Smooth muscle cell (in vitro differentiated cells): ENCODE results near the gene TMSB15B. TPM values are rescaled to one million over a fixed set of nuclear protein-coding genes. Genes with fewer than 3 reads are reported as not detected.
"Not testable (repeated sequence)": the region's sequence is repeated elsewhere in the genome, so short reads cannot be mapped to it uniquely, and the experiment has no call there.

ENCODE experiments used
- DNase-seq: peaks from one replicate; lab custom pipeline; 2025; ENCODE audit not compliant: unreplicated experiment; lab: John Stamatoyannopoulos, UW
- H2AFZ ChIP-seq: fragments of 200-600 bp; sonication (generic); 2 replicates; pipeline ENCODE4 v1.6.0; 2016; ENCODE audit warnings: antibody characterized with exemption, low read depth, mild to moderate bottlenecking
- H3F3A ChIP-seq: fragments of 200-600 bp; sonication (generic); 2 replicates; pipeline ENCODE4 v1.6.0; 2017; ENCODE audit warnings: antibody characterized with exemption, low read depth
- H3K27ac ChIP-seq: fragments of 200-600 bp; sonication (generic); 2 replicates; pipeline ENCODE4 v1.5.1; 2016; ENCODE audit warnings: low read depth, mild to moderate bottlenecking
- H3K27me3 ChIP-seq: fragments of 200-600 bp; sonication (generic); 2 replicates; pipeline ENCODE4 v1.6.1; 2016; ENCODE audit warnings: low read depth, mild to moderate bottlenecking
- H3K36me3 ChIP-seq: fragments of 200-600 bp; sonication (generic); 2 replicates; pipeline ENCODE4 v1.5.1; 2016; ENCODE audit warnings: low read depth
- H3K4me1 ChIP-seq: fragments of 200-600 bp; sonication (generic); 2 replicates; pipeline ENCODE4 v1.5.1; 2016; ENCODE audit warnings: low read depth
- H3K4me2 ChIP-seq: fragments of 200-600 bp; sonication (generic); 2 replicates; pipeline ENCODE4 v1.6.0; 2016; ENCODE audit warnings: mild to moderate bottlenecking
- H3K4me3 ChIP-seq: fragments of 200-600 bp; sonication (generic); 2 replicates; pipeline ENCODE4 v1.5.1; 2016; ENCODE audit warnings: mild to moderate bottlenecking
- H3K79me2 ChIP-seq: fragments of 200-600 bp; sonication (generic); 2 replicates; pipeline ENCODE4 v1.6.0; 2016; ENCODE audit warnings: low read depth, mild to moderate bottlenecking
- H3K9ac ChIP-seq: fragments of 200-600 bp; sonication (generic); 2 replicates; pipeline ENCODE4 v1.6.0; 2016; ENCODE audit warnings: low read depth
- H3K9me3 ChIP-seq: fragments of 200-600 bp; sonication (generic); replicated peaks from 2 replicates; pipeline ENCODE4 v1.5.1; 2016; ENCODE audit warnings: low read depth
- H4K20me1 ChIP-seq: fragments of 200-600 bp; sonication (generic); 2 replicates; pipeline ENCODE4 v1.6.0; 2016; ENCODE audit warnings: low read depth
- CTCF ChIP-seq: fragments of 200-600 bp; sonication (generic); IDR thresholded peaks from 2 replicates; pipeline ENCODE4 v1.5.1; 2017; ENCODE audit warnings: borderline replicate concordance, mild to moderate bottlenecking, antibody characterized with exemption; ENCODE audit not compliant: insufficient read depth, poor library complexity, severe bottlenecking
- WGBS: methylation state at CpG from one replicate; pipeline ENCODE4 v1.1.7; 2016; ENCODE audit warnings: low lambda C conversion rate; 5-methylcytosine and 5-hydroxymethylcytosine counted together
- polyA plus RNA-seq: library from polyadenylated mRNA; unstranded; fragments of >200 nt; fragmentation: Nextera tagmentation; extraction: Ambion mirVana; gene quantifications from 2 replicates; pipeline ENCODE4 v1.2.1, GENCODE V29; 2016
- total RNA-seq: library from RNA; depleted of rRNA; stranded (reverse); fragments of >200 nt; gene quantifications from 2 replicates; pipeline ENCODE4 v1.2.3, GENCODE V29; 2014

Gene TMSB15B
- total and polyA plus RNA-seq, 2 experiments from 2014 or later = 3.8 to 19.2 TPM

- H3K4me2 ChIP-seq = no peak overlapping the region
- no peak overlapping the region for H3K4me3 ChIP-seq
- no peaks in the 10 kb centered on the region for H3K27me3 ChIP-seq
- no peak overlapping the region for H3K9ac ChIP-seq
- H3F3A ChIP-seq = no peaks in the 10 kb centered on the region
- H3K9me3 ChIP-seq = no peaks in the 10 kb centered on the region
- no peaks in the 10 kb centered on the region for H4K20me1 ChIP-seq
- no peaks in the 10 kb centered on the region for H3K36me3 ChIP-seq
- 70% methylated on average over 4 of the region's 4 CpGs for WGBS
- no peak for TF ChIP-seq CTCF
- no peaks in the 10 kb centered on the region for H3K79me2 ChIP-seq
- no peaks in the 10 kb centered on the region for H3K4me1 ChIP-seq
- no peak overlapping the region for H3K27ac ChIP-seq
- no peak overlapping the region for H2AFZ ChIP-seq
- DNase-seq = no peak
Measured at GRCh38 chrX:103932133-103932532, 30.3 kb upstream of the TMSB15B start.

- not testable (repeated sequence) for H3K27ac ChIP-seq, H2AFZ ChIP-seq, H3K9me3 ChIP-seq, H3K36me3 ChIP-seq, H4K20me1 ChIP-seq, H3K79me2 ChIP-seq, H3K9ac ChIP-seq, H3K4me1 ChIP-seq, H3K4me3 ChIP-seq, H3K4me2 ChIP-seq, H3F3A ChIP-seq, DNase-seq, H3K27me3 ChIP-seq
- WGBS = 73% methylated on average over 6 of the region's 6 CpGs
Measured at GRCh38 chrX:103940257-103940656, 22.2 kb upstream of the TMSB15B start.

- no peaks in the 10 kb centered on the region for H3K9me3 ChIP-seq
- H3K36me3 ChIP-seq = no peaks in the 10 kb centered on the region
- H3K4me2 ChIP-seq = no peak overlapping the region
- no peaks in the 10 kb centered on the region for H4K20me1 ChIP-seq
- H2AFZ ChIP-seq = no peak overlapping the region
- no peaks in the 10 kb centered on the region for H3K4me1 ChIP-seq
- no peak overlapping the region for H3K27ac ChIP-seq
- WGBS = 31% methylated on average over 3 of the region's 3 CpGs
- H3K79me2 ChIP-seq = no peaks in the 10 kb centered on the region
- H3K4me3 ChIP-seq = no peak overlapping the region
- H3F3A ChIP-seq = no peaks in the 10 kb centered on the region
- no peak overlapping the region for H3K9ac ChIP-seq
- TF ChIP-seq CTCF = peak; percentile 29
- no peak for DNase-seq
- H3K27me3 ChIP-seq = no peaks in the 10 kb centered on the region
Measured at GRCh38 chrX:103941201-103941975, 21.0 kb upstream of the TMSB15B start.

GRCh38 chrX:103949506-103949905, 12.9 kb upstream of the TMSB15B start:
- WGBS = 50% methylated on average over 1 of the region's 1 CpG
- no peak for DNase-seq

More at GRCh38 chrX:103949506-103949905, 12.9 kb upstream of the TMSB15B start:
- no peaks in the 10 kb centered on the region for H4K20me1 ChIP-seq
- no peaks in the 10 kb centered on the region for H3K9me3 ChIP-seq
- no peak overlapping the region for H3K4me3 ChIP-seq
- no peak overlapping the region for H3K27ac ChIP-seq
- H3K4me2 ChIP-seq = no peak overlapping the region
- H3K79me2 ChIP-seq = no peaks in the 10 kb centered on the region
- no peak overlapping the region for H2AFZ ChIP-seq
- H3K4me1 ChIP-seq = no peaks in the 10 kb centered on the region
- H3K9ac ChIP-seq = no peak overlapping the region
- no peak for TF ChIP-seq CTCF
- H3K27me3 ChIP-seq = no peaks in the 10 kb centered on the region
- no peaks in the 10 kb centered on the region for H3K36me3 ChIP-seq
- no peaks in the 10 kb centered on the region for H3F3A ChIP-seq
